Activated CD4-positive, CD25-positive, alpha-beta regulatory T cell treated with anti-CD3 and anti-CD28 coated beads, Interleukin-2, amount 50 U/mL, for 16 hours (primary cell): ENCODE data around the gene AIF1.

Experiments
- DNase-seq: peaks from one replicate; pipeline ENCODE4 v3.0.0-alpha.2; 2020; ENCODE audit warnings: low read depth, low spot score

The AIF1 gene

GRCh38 chr6:31614684-31615578 lies at the start of gene AIF1:
Gene AIF1 (plus strand): TSS chr6:31615234. CDS start chr6:31615330, 96 bp downstream.
- no peak for DNase-seq

GRCh38 chr6:31567531-31568370 lies 47.3 kb upstream of the AIF1 start:
- no peak for DNase-seq

- peak; percentile 61 for DNase-seq
Observed at GRCh38 chr6:31568537-31568961, 46.5 kb upstream of the AIF1 start.

GRCh38 chr6:31569861-31570536 lies 45.0 kb upstream of the AIF1 start:
- DNase-seq: no peak

- peak; percentile 52 for DNase-seq
Observed at GRCh38 chr6:31572041-31572911, 42.8 kb upstream of the AIF1 start, which contains the start of gene LTA. Gene LTA (plus strand): TSS chr6:31572289. CDS start chr6:31572743, 454 bp downstream.

GRCh38 chr6:31573239-31574105 lies 41.6 kb upstream of the AIF1 start:
- no peak for DNase-seq

- DNase-seq: no peak
Observed at GRCh38 chr6:31574106-31575061, 40.6 kb upstream of the AIF1 start.

- peak; percentile 68 for DNase-seq
Observed at GRCh38 chr6:31575335-31575901, 39.6 kb upstream of the AIF1 start, which contains the start of gene TNF. Gene TNF (plus strand): TSS chr6:31575565. CDS start chr6:31575742, 177 bp downstream.

GRCh38 chr6:31575952-31576685 lies 38.9 kb upstream of the AIF1 start:
- DNase-seq: no peak

- DNase-seq: no peak
Observed at GRCh38 chr6:31576897-31577578, 38.0 kb upstream of the AIF1 start.

GRCh38 chr6:31577579-31577966 lies 37.5 kb upstream of the AIF1 start:
- DNase-seq: no peak

GRCh38 chr6:31578184-31579118 lies 36.6 kb upstream of the AIF1 start:
- DNase-seq: no peak

GRCh38 chr6:31579119-31579505 lies 35.9 kb upstream of the AIF1 start:
- no peak for DNase-seq

- no peak for DNase-seq
Observed at GRCh38 chr6:31579546-31580437, 35.2 kb upstream of the AIF1 start.

- no peak for DNase-seq
Observed at GRCh38 chr6:31580438-31580740, 34.6 kb upstream of the AIF1 start.
